IMR-90 (cell line): Measurements from ENCODE around the gene NPPC. TPM values are rescaled to one million over a fixed set of nuclear protein-coding genes. Genes with fewer than 3 reads are reported as not detected.

Source experiments
- microRNA-seq, 2 experiments: library from miRNA; stranded (forward) in 1 of 2; unstranded in 1 of 2; fragments of 10-50 nt in 1 of 2; fragments of <30 nt in 1 of 2; gene quantifications in 1 of 2; microRNA quantifications in 1 of 2; one replicate each; pipeline versions ENCODE3 to v1.1.0; 2013 to 2020; ENCODE audit not compliant: insufficient read depth in 1 of 2, insufficient read length in 1 of 2, unreplicated experiment in 1 of 2
- polyA plus RNA-seq, 3 experiments: library from polyadenylated mRNA; depleted of rRNA; stranded (reverse); fragments of >200 nt; gene quantifications; 2 replicates each; pipeline ENCODE4 v1.2.3, GENCODE V29; 2012; ENCODE audit warnings: low replicate concordance in 1 of 3
- small RNA-seq, 5 experiments: library from RNA; depleted of rRNA; stranded (forward); fragments of <200 nt; gene quantifications; one replicate each; pipeline ENCODE3, GENCODE V24; 2012
- total RNA-seq: library from RNA; depleted of rRNA; stranded (reverse); fragments of >200 nt; gene quantifications from 2 replicates; pipeline ENCODE4 v1.2.3, GENCODE V29; 2012; rRNA removed

The NPPC gene
- total and polyA plus RNA-seq, 2 of the 4 experiments (the other 2 are of a cell fraction) = 0.22 to 0.36 TPM

Small RNA genes lying within 50 kb of the gene (microRNA-seq; reads per million reads assigned to microRNA genes)
- 0 reads per million in 2 experiments for gene MIR1471

Small RNA genes lying within 50 kb of the gene (small RNA-seq; reads per million reads assigned to genes)
- 0 reads per million in 5 experiments for gene MIR1471

Other genes starting within 250 kb of the NPPC start
- 380 and 776 TPM in 2 replicates for gene PTMA, start 217.9 kb downstream of the NPPC start, total RNA-seq
- gene PTMA, start 217.9 kb downstream of the NPPC start, polyA plus RNA-seq (2012; rRNA removed) = 647 and 742 TPM in 2 replicates
- gene PDE6D, start 145.1 kb downstream of the NPPC start, total RNA-seq = 13.6 and 13.8 TPM in 2 replicates
- gene PDE6D, start 145.1 kb downstream of the NPPC start, polyA plus RNA-seq (2012; rRNA removed) = 24.3 and 24.7 TPM in 2 replicates
- 22.2 and 23.1 TPM in 2 replicates for gene COPS7B, start 140.0 kb downstream of the NPPC start, total RNA-seq
- gene COPS7B, start 140.0 kb downstream of the NPPC start, polyA plus RNA-seq (2012; rRNA removed) = 52.8 and 54.1 TPM in 2 replicates
- gene DIS3L2, start 35.3 kb upstream of the NPPC start, total RNA-seq = 16.7 and 19.2 TPM in 2 replicates
- gene DIS3L2, start 35.3 kb upstream of the NPPC start, polyA plus RNA-seq (2012; rRNA removed) = 14.7 and 15.8 TPM in 2 replicates